ENCODE results near the gene LSM3.

LSM3 gene

GRCh38 chr3:14178247-14179113 is at the start of gene LSM3, which contains the start of gene XPC:
TSS of gene LSM3 (plus strand) at chr3:14178817. CDS start at chr3:14178861, 44 bp downstream.
TSS of gene XPC (minus strand) at chr3:14178601. CDS start at chr3:14178568, 33 bp downstream.
- DNase-seq, result peak; percentile 83

DNA sequence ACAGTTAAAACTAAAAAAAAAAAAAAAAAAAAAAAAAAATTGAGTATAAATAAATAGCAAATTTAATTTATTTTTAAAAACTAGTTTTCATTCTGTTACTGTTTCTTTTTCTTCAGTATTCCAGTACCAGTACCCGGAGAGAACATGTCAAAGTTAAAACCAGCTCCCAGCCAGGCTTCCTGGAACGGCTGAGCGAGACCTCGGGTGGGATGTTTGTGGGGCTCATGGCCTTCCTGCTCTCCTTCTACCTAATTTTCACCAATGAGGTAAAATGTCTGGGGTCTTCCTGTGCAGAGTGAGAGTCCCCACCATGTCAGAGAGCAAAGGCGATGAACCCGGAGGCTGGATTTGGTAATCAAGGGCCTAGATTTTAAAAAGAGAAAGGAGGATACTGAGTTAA is 49.3 kb upstream of the LSM3 start:
- no peak for DNase-seq

- no peak for DNase-seq
Measured at GRCh38 chr3:14130230-14130629, 48.4 kb upstream of the LSM3 start.

DNA sequence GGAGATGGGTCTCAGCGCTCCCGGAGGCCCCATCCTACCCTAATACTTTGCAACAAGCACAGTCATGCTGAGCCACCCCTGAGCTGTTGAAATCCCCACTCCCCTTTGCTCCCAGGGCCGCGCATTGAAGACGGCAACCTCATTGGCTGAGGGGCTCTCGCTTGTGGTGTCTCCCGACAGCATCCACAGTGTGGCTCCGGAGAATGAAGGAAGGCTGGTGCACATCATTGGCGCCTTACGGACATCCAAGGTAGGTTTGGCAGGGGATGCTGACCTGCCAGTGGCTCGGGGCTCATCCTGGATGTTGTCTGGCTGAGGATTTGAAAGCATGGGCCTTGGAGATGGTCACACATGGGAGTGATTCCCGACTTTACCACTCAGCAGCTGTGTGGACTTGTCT is 47.9 kb upstream of the LSM3 start:
- no peak for DNase-seq

DNA sequence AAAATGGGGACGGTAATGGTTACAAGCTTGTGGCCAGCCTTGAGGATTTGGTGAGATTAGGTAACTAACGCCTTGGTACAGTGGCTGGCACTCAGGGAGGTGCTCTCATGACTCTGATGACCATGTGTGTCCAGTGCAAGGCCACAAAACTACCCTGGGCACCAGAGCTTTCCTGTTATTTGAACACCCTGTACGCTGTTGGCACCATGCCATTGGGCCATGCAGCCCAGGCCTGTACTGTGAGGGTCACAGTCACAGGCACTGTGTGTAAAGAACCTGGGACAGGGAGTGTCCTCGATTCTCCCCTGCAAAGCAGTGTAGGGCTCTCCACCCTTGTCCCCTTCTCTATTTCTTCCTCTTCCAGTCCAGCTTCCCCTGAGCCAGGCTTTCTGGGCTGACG is 47.5 kb upstream of the LSM3 start:
- no peak for DNase-seq

- DNase-seq, result no peak
Measured at GRCh38 chr3:14132120-14132519, 46.5 kb upstream of the LSM3 start.

- DNase-seq, result no peak
Measured at GRCh38 chr3:14132689-14133088, 45.9 kb upstream of the LSM3 start.

DNA sequence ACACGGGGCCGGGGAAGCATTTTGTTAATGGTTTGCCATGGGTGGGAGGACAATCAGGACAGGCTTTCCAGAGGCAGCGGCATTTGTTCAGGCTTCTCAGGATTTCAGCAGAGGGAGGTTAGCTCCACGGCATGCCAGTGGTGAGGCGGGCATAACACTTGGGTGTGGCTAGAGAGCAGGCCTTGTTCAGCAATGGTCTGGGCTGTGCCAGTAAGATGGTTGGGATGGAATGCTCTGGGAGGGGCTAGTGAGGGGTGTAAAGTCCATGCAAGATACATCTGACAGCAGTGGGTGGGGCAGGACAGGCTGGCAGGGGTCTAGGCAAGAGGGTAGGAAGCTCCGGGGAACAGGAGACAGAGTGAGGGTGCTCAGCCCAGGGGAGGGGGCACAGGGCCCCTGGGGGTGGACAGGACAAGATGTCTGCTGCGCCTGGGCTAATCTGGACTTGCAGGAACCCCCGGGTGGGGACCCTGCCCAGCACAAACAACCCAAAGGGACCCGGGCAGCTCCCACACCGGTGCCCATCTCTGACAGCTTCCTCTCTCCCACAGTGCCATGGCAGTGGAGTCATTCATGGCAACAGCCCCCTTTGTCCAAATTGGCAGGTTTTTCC is 45.3 kb upstream of the LSM3 start:
- DNase-seq, result no peak

DNA sequence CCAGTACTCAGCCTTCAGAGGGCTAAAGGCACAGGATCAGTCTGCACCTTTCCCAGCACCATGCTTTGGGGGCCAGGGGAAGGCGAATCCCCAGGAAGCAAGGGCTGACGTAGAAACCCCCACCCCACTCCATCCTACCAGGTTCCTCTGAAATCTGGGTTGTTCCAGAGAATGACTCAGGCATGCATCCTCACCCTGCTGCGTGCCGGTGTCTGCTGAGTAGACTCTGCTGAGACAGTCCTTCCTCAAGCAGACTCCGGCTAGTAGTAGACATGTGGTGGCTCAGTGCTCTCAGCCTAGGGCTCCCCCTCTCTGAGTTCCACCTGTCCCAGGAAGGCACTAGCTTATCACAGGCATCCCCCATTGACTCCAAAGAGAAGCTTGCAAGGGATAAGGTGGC is 44.7 kb upstream of the LSM3 start:
- DNase-seq, result no peak

DNA sequence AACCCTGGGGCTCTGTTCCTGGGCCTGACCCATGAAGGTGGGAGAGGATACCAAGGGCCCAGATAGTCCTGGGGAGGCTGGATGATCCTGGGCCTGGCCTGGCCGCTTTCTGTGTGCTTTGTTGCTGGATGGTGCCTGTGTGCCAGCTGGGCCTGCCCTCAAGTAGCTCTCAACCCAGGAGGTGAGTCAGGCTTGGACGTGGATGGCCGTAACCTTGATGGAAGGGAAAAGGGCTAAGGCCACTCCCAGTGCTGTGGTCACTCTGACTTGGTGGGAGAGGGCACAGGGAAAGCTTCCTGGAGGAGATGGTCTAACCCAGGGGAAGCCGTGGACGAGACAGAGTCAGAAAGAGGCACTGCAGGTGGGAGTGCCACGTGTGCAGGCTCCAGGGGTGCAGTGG is 44.3 kb upstream of the LSM3 start:
- DNase-seq, result no peak

DNA sequence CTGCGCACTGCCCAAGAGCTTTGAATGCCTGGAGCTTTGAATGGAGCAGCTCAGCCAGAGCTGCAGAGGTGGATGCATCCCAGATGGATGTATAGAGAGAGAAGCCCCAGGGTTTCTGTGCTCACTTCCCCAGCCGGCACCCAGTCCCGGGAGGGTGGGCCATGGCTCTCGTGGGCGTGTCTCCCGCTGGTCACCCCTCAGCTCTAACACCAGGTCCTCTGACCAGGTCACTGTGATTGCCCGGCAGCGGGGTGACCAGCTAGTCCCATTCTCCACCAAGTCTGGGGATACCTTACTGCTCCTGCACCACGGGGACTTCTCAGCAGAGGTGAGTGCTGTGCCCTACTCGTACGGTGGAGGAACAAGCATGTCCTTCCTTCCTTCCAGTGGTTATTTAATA is 43.0 kb upstream of the LSM3 start:
- DNase-seq, result no peak

- no peak for DNase-seq
Measured at GRCh38 chr3:14137004-14137403, 41.6 kb upstream of the LSM3 start.

DNA sequence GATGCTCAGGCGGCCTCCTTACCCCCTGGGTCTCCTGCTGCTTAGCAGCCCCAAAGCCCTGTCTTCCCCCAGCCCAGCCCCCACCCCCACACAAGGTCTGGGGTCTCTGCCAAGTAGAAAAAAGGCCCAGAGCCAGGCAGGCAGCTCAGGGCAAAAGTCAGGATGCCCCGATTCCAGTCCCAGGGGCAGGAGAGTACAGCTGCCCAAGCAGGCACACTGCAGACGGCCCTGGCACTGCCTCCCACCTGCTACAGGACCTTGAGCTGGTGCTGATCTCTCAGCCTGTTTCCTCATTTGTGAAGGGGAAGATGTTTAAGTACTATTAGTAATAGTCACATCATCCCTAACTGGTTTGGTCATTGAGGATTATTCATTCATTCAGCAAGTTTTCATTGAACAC is 41.2 kb upstream of the LSM3 start:
- DNase-seq, result no peak

GRCh38 chr3:14138109-14138877 is 40.3 kb upstream of the LSM3 start:
- DNase-seq, result no peak

GRCh38 chr3:14138878-14139655 is 39.5 kb upstream of the LSM3 start:
- DNase-seq, result no peak

- DNase-seq, result no peak
Measured at GRCh38 chr3:14139771-14140170, 38.8 kb upstream of the LSM3 start.

- DNase-seq, result no peak
Measured at GRCh38 chr3:14140668-14141067, 37.9 kb upstream of the LSM3 start.

- no peak for DNase-seq
Measured at GRCh38 chr3:14141144-14141543, 37.5 kb upstream of the LSM3 start.

DNA sequence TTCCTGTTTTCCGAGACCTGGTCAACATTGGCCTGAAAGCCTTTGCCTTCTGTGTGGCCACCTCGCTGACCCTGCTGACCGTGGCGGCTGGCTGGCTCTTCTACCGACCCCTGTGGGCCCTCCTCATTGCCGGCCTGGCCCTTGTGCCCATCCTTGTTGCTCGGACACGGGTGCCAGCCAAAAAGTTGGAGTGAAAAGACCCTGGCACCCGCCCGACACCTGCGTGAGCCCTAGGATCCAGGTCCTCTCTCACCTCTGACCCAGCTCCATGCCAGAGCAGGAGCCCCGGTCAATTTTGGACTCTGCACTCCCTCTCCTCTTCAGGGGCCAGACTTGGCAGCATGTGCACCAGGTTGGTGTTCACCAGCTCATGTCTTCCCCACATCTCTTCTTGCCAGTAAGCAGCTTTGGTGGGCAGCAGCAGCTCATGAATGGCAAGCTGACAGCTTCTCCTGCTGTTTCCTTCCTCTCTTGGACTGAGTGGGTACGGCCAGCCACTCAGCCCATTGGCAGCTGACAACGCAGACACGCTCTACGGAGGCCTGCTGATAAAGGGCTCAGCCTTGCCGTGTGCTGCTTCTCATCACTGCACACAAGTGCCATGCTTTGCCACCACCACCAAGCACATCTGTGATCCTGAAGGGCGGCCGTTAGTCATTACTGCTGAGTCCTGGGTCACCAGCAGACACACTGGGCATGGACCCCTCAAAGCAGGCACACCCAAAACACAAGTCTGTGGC is 36.8 kb upstream of the LSM3 start:
- no peak for DNase-seq

DNA sequence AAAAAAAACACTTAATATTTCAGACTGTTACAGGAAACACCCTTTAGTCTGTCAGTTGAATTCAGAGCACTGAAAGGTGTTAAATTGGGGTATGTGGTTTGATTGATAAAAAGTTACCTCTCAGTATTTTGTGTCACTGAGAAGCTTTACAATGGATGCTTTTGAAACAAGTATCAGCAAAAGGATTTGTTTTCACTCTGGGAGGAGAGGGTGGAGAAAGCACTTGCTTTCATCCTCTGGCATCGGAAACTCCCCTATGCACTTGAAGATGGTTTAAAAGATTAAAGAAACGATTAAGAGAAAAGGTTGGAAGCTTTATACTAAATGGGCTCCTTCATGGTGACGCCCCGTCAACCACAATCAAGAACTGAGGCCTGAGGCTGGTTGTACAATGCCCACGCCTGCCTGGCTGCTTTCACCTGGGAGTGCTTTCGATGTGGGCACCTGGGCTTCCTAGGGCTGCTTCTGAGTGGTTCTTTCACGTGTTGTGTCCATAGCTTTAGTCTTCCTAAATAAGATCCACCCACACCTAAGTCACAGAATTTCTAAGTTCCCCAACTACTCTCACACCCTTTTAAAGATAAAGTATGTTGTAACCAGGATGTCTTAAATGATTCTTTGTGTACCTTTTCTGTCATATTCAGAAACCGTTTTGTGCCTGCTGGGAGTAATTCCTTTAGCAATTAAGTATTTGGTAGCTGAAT is 35.9 kb upstream of the LSM3 start:
- DNase-seq, result no peak
